ENCODE results near the gene COL5A1.

The COL5A1 gene

GRCh38 chr9:134602547-134603362 is 38.8 kb upstream of the COL5A1 start:
- no peak overlapping the region for H3K4me3 Mint-ChIP-seq

GRCh38 chr9:134604834-134605233 is 36.8 kb upstream of the COL5A1 start:
- no peak overlapping the region for H3K4me3 Mint-ChIP-seq
- no peak overlapping the region for H3K27ac Mint-ChIP-seq
- H3K36me3 Mint-ChIP-seq, result no peaks in the 10 kb centered on the region
- H3K27me3 Mint-ChIP-seq, result peaks cover 1% of the 10 kb centered on the region
- no peaks in the 10 kb centered on the region for H3K9me3 Mint-ChIP-seq (ENCODE audit: low read depth)
- no peaks in the 10 kb centered on the region for H3K4me1 Mint-ChIP-seq (ENCODE audit: low read depth)

More at GRCh38 chr9:134602547-134603362, 38.8 kb upstream of the COL5A1 start:
- no peak overlapping the region for H3K27ac Mint-ChIP-seq
- H3K4me1 Mint-ChIP-seq (ENCODE audit: low read depth), result no peaks in the 10 kb centered on the region
- no peaks in the 10 kb centered on the region for H3K36me3 Mint-ChIP-seq
- H3K27me3 Mint-ChIP-seq, result no peaks in the 10 kb centered on the region
- H3K9me3 Mint-ChIP-seq (ENCODE audit: low read depth), result no peaks in the 10 kb centered on the region

- no peaks in the 10 kb centered on the region for H3K36me3 Mint-ChIP-seq
- H3K4me3 Mint-ChIP-seq, result no peak overlapping the region
- no peaks in the 10 kb centered on the region for H3K4me1 Mint-ChIP-seq (ENCODE audit: low read depth)
- H3K27ac Mint-ChIP-seq, result no peak overlapping the region
- H3K9me3 Mint-ChIP-seq (ENCODE audit: low read depth), result no peaks in the 10 kb centered on the region
- H3K27me3 Mint-ChIP-seq, result peaks cover 1% of the 10 kb centered on the region
These were observed 36.1 kb upstream of the COL5A1 start for GRCh38 chr9:134605351-134605965.

GRCh38 chr9:134605966-134606357 is 35.6 kb upstream of the COL5A1 start:
- H3K4me1 Mint-ChIP-seq (ENCODE audit: low read depth), result no peaks in the 10 kb centered on the region
- H3K27me3 Mint-ChIP-seq, result peaks cover 4% of the 10 kb centered on the region
- no peaks in the 10 kb centered on the region for H3K9me3 Mint-ChIP-seq (ENCODE audit: low read depth)

GRCh38 chr9:134606951-134607731 is 34.5 kb upstream of the COL5A1 start:
- Mint-ChIP-seq H3K27me3 (peaks cover 5% of the 10 kb centered on the region), H3K4me3 (no peak overlapping the region), H3K36me3 (no peaks in the 10 kb centered on the region), H3K27ac (no peak overlapping the region), H3K9me3 (ENCODE audit: low read depth) (peaks cover 3% of the 10 kb centered on the region), H3K4me1 (ENCODE audit: low read depth) (no peaks in the 10 kb centered on the region)

More at GRCh38 chr9:134605966-134606357, 35.6 kb upstream of the COL5A1 start:
- Mint-ChIP-seq H3K4me3 (no peak overlapping the region), H3K36me3 (no peaks in the 10 kb centered on the region), H3K27ac (no peak overlapping the region)

GRCh38 chr9:134607971-134608370 is 33.6 kb upstream of the COL5A1 start:
- Mint-ChIP-seq H3K27ac (no peak overlapping the region), H3K4me1 (ENCODE audit: low read depth) (no peaks in the 10 kb centered on the region), H3K27me3 (peaks cover 7% of the 10 kb centered on the region), H3K4me3 (no peak overlapping the region), H3K36me3 (peaks cover 3% of the 10 kb centered on the region), H3K9me3 (ENCODE audit: low read depth) (peaks cover 11% of the 10 kb centered on the region)

- Mint-ChIP-seq H3K4me1 (ENCODE audit: low read depth) (no peaks in the 10 kb centered on the region), H3K4me3 (no peak overlapping the region)
These were observed 30.6 kb upstream of the COL5A1 start for GRCh38 chr9:134611046-134611445.

GRCh38 chr9:134612309-134612708 is 29.3 kb upstream of the COL5A1 start:
- H3K27ac Mint-ChIP-seq, result no peak overlapping the region
- H3K27me3 Mint-ChIP-seq, result peaks cover 10% of the 10 kb centered on the region
- peaks cover 3% of the 10 kb centered on the region for H3K36me3 Mint-ChIP-seq
- no peaks in the 10 kb centered on the region for H3K4me1 Mint-ChIP-seq (ENCODE audit: low read depth)
- peaks cover 11% of the 10 kb centered on the region for H3K9me3 Mint-ChIP-seq (ENCODE audit: low read depth)
- H3K4me3 Mint-ChIP-seq, result no peak overlapping the region

More at GRCh38 chr9:134611046-134611445, 30.6 kb upstream of the COL5A1 start:
- Mint-ChIP-seq H3K27me3 (peaks cover 10% of the 10 kb centered on the region), H3K9me3 (ENCODE audit: low read depth) (peaks cover 11% of the 10 kb centered on the region), H3K36me3 (peaks cover 3% of the 10 kb centered on the region), H3K27ac (no peak overlapping the region)

- Mint-ChIP-seq H3K36me3 (peaks cover 3% of the 10 kb centered on the region), H3K27me3 (peaks cover 10% of the 10 kb centered on the region), H3K27ac (no peak overlapping the region), H3K9me3 (ENCODE audit: low read depth) (peaks cover 11% of the 10 kb centered on the region), H3K4me1 (ENCODE audit: low read depth) (no peaks in the 10 kb centered on the region), H3K4me3 (no peak overlapping the region)
These were observed 28.9 kb upstream of the COL5A1 start for GRCh38 chr9:134612715-134613114.

GRCh38 chr9:134614256-134614655 is 27.3 kb upstream of the COL5A1 start:
- peaks cover 3% of the 10 kb centered on the region for H3K36me3 Mint-ChIP-seq
- no peaks in the 10 kb centered on the region for H3K4me1 Mint-ChIP-seq (ENCODE audit: low read depth)
- peaks cover 14% of the 10 kb centered on the region for H3K27me3 Mint-ChIP-seq
- H3K9me3 Mint-ChIP-seq (ENCODE audit: low read depth), result peaks cover 11% of the 10 kb centered on the region
- no peak overlapping the region for H3K4me3 Mint-ChIP-seq
- no peak overlapping the region for H3K27ac Mint-ChIP-seq

GRCh38 chr9:134616341-134616740 is 25.3 kb upstream of the COL5A1 start:
- Mint-ChIP-seq H3K9me3 (ENCODE audit: low read depth) (peaks cover 11% of the 10 kb centered on the region), H3K27ac (no peak overlapping the region), H3K27me3 (peaks cover 11% of the 10 kb centered on the region), H3K4me3 (no peak overlapping the region), H3K4me1 (ENCODE audit: low read depth) (no peaks in the 10 kb centered on the region), H3K36me3 (peaks cover 3% of the 10 kb centered on the region)

- H3K4me1 Mint-ChIP-seq (ENCODE audit: low read depth), result no peaks in the 10 kb centered on the region
- peaks cover 3% of the 10 kb centered on the region for H3K36me3 Mint-ChIP-seq
- H3K4me3 Mint-ChIP-seq, result no peak overlapping the region
These were observed 24.4 kb upstream of the COL5A1 start for GRCh38 chr9:134617246-134617645.

GRCh38 chr9:134617836-134618162 is 23.8 kb upstream of the COL5A1 start:
- H3K9me3 Mint-ChIP-seq (ENCODE audit: low read depth), result peaks cover under 1% of the 10 kb centered on the region
- no peaks in the 10 kb centered on the region for H3K36me3 Mint-ChIP-seq
- H3K27ac Mint-ChIP-seq, result no peak overlapping the region
- H3K4me3 Mint-ChIP-seq, result no peak overlapping the region
- H3K27me3 Mint-ChIP-seq, result peaks cover 9% of the 10 kb centered on the region
- H3K4me1 Mint-ChIP-seq (ENCODE audit: low read depth), result no peaks in the 10 kb centered on the region

More at GRCh38 chr9:134617246-134617645, 24.4 kb upstream of the COL5A1 start:
- Mint-ChIP-seq H3K9me3 (ENCODE audit: low read depth) (peaks cover 6% of the 10 kb centered on the region), H3K27ac (no peak overlapping the region), H3K27me3 (peaks cover 11% of the 10 kb centered on the region)

- no peaks in the 10 kb centered on the region for H3K36me3 Mint-ChIP-seq
- peaks cover 9% of the 10 kb centered on the region for H3K27me3 Mint-ChIP-seq
- no peak overlapping the region for H3K4me3 Mint-ChIP-seq
- no peaks in the 10 kb centered on the region for H3K4me1 Mint-ChIP-seq (ENCODE audit: low read depth)
- H3K9me3 Mint-ChIP-seq (ENCODE audit: low read depth), result no peaks in the 10 kb centered on the region
- H3K27ac Mint-ChIP-seq, result no peak overlapping the region
These were observed 23.3 kb upstream of the COL5A1 start for GRCh38 chr9:134618163-134618832.

Data from activated naive CD8-positive, alpha-beta T cell (primary cell).